ENCODE measurements around the gene DMTF1. TPM values are rescaled to one million over a fixed set of nuclear protein-coding genes. Genes with fewer than 3 reads are reported as not detected.

Gene DMTF1
- total RNA-seq, 1 donor from 2014 or later, result 40.8 TPM

GRCh38 chr7:87171282-87171934 is 19.2 kb downstream of the DMTF1 start:
- TF ChIP-seq, protein P1, sequence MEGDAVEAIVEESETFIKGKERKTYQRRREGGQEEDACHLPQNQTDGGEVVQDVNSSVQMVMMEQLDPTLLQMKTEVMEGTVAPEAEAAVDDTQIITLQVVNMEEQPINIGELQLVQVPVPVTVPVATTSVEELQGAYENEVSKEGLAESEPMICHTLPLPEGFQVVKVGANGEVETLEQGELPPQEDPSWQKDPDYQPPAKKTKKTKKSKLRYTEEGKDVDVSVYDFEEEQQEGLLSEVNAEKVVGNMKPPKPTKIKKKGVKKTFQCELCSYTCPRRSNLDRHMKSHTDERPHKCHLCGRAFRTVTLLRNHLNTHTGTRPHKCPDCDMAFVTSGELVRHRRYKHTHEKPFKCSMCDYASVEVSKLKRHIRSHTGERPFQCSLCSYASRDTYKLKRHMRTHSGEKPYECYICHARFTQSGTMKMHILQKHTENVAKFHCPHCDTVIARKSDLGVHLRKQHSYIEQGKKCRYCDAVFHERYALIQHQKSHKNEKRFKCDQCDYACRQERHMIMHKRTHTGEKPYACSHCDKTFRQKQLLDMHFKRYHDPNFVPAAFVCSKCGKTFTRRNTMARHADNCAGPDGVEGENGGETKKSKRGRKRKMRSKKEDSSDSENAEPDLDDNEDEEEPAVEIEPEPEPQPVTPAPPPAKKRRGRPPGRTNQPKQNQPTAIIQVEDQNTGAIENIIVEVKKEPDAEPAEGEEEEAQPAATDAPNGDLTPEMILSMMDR (IDR thresholded peaks at IDR 0.05; ENCODE audit: insufficient read depth, low read length, severe bottlenecking), result no peak
- Histone ChIP-seq H3K36me3 (ENCODE audit: control insufficient read depth, insufficient read depth, low read length) (peaks cover 14% of the 10 kb centered on the region), H3K27me3 (ENCODE audit: control insufficient read depth, insufficient read depth, low read length) (no peaks in the 10 kb centered on the region), H3K4me3 (ENCODE audit: low read depth, low read length) (no peak overlapping the region)
- DNase-seq (ENCODE audit: low read depth) (no peak), FAIRE-seq (no peak)

GRCh38 chr7:87173471-87173870 is 21.2 kb downstream of the DMTF1 start:
- H3K4me3 ChIP-seq (ENCODE audit: low read depth, low read length), result no peak overlapping the region
- no peak for FAIRE-seq
- H3K27me3 ChIP-seq (ENCODE audit: control insufficient read depth, insufficient read depth, low read length), result no peaks in the 10 kb centered on the region
- TF ChIP-seq, protein P1 (IDR thresholded peaks at IDR 0.05; ENCODE audit: insufficient read depth, low read length, severe bottlenecking), result no peak
- no peak for DNase-seq (ENCODE audit: low read depth)
- H3K36me3 ChIP-seq (ENCODE audit: control insufficient read depth, insufficient read depth, low read length), result peaks cover 12% of the 10 kb centered on the region

- DNase-seq (ENCODE audit: low read depth) (no peak), FAIRE-seq (no peak)
- no peaks in the 10 kb centered on the region for H3K27me3 ChIP-seq (ENCODE audit: control insufficient read depth, insufficient read depth, low read length)
- H3K4me3 ChIP-seq (ENCODE audit: low read depth, low read length), result no peak overlapping the region
- H3K36me3 ChIP-seq (ENCODE audit: control insufficient read depth, insufficient read depth, low read length), result peaks cover 4% of the 10 kb centered on the region
- TF ChIP-seq, protein P1 (IDR thresholded peaks at IDR 0.05; ENCODE audit: insufficient read depth, low read length, severe bottlenecking), result no peak
Measured at GRCh38 chr7:87178320-87178719, 26.1 kb downstream of the DMTF1 start.

DNA sequence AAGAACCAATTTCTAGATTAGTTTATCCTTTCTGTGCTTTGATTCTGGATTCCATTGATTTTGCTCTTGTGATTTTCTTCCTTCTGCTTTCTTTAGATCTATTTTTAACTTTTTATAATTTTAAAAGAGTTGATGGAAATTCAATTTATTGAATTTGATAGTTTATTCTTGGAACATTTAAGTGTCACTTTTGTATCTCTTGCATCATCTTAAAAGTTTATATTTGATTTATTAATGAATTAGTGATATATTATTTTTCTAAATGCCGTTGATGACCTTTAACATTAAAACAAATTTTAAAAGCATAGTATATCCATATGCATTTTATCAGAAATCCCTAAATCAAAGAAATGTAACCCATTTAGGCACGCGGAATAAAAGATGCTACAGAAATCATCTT is 26.9 kb downstream of the DMTF1 start:
- TF ChIP-seq, protein P1 (IDR thresholded peaks at IDR 0.05; ENCODE audit: insufficient read depth, low read length, severe bottlenecking), result no peak
- no peak overlapping the region for H3K4me3 ChIP-seq (ENCODE audit: low read depth, low read length)
- H3K36me3 ChIP-seq (ENCODE audit: control insufficient read depth, insufficient read depth, low read length), result peaks cover 4% of the 10 kb centered on the region
- no peak for DNase-seq (ENCODE audit: low read depth)
- FAIRE-seq, result no peak
- H3K27me3 ChIP-seq (ENCODE audit: control insufficient read depth, insufficient read depth, low read length), result no peaks in the 10 kb centered on the region

DNA sequence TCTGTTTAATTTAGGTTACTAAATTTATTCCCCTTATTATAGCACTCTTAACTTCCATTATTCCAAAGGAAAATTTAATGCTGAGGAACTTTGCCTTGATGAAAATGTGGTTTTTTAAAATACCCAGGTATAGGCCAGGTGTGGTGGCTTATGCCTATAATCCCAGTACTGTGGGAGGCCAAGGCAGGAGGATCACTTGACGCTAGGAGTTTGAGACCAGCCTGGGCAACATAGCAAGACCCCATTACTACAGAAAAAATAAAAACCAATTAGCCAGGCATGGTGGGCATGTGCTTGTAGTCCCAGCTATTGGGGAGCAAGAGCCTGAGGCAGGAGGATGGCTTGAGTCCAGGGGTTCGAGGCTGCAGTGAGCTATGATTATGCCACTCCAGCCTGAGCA is 34.9 kb downstream of the DMTF1 start:
- FAIRE-seq (no peak), DNase-seq (ENCODE audit: low read depth) (no peak)
- Histone ChIP-seq H3K36me3 (ENCODE audit: control insufficient read depth, insufficient read depth, low read length) (peaks cover 10% of the 10 kb centered on the region), H3K27me3 (ENCODE audit: control insufficient read depth, insufficient read depth, low read length) (no peaks in the 10 kb centered on the region), H3K4me3 (ENCODE audit: low read depth, low read length) (no peak overlapping the region)
- TF ChIP-seq, protein P1 (IDR thresholded peaks at IDR 0.05; ENCODE audit: insufficient read depth, low read length, severe bottlenecking), result no peak

GRCh38 chr7:87188930-87189329 is 36.7 kb downstream of the DMTF1 start:
- no peak for FAIRE-seq
- TF ChIP-seq, protein P1 (IDR thresholded peaks at IDR 0.05; ENCODE audit: insufficient read depth, low read length, severe bottlenecking), result no peak
- no peak for DNase-seq (ENCODE audit: low read depth)
- Histone ChIP-seq H3K36me3 (ENCODE audit: control insufficient read depth, insufficient read depth, low read length) (peaks cover 13% of the 10 kb centered on the region), H3K4me3 (ENCODE audit: low read depth, low read length) (no peak overlapping the region), H3K27me3 (ENCODE audit: control insufficient read depth, insufficient read depth, low read length) (no peaks in the 10 kb centered on the region)

Data from bronchial epithelial cell (primary cell).